Activated naive CD4-positive, alpha-beta T cell treated with anti-CD3 and anti-CD28 coated beads, Interleukin-2, amount 50 U/mL, for 16 hours (primary cell): ENCODE measurements around the gene PLRG1.
"Not testable (repeated sequence)": the region's sequence is repeated elsewhere in the genome, so short reads cannot be mapped to it uniquely, and the experiment has no call there.

ENCODE experiments used
- DNase-seq: peaks from one replicate; pipeline ENCODE4 v3.0.0-alpha.2; 2020

Gene PLRG1

GRCh38 chr4:154549894-154550790 lies at the start of gene PLRG1:
PLRG1 (minus strand) TSS chr4:154550400; CDS start chr4:154550308, 92 bp downstream.
- DNase-seq, result peak; percentile 97

- no peak for DNase-seq
Measured at GRCh38 chr4:154597798-154598774, 47.9 kb upstream of the PLRG1 start.

GRCh38 chr4:154597281-154597680 lies 47.1 kb upstream of the PLRG1 start:
- not testable (repeated sequence) for DNase-seq

GRCh38 chr4:154595807-154596206 lies 45.6 kb upstream of the PLRG1 start:
- no peak for DNase-seq

GRCh38 chr4:154594343-154594742 lies 44.1 kb upstream of the PLRG1 start:
- DNase-seq, result not testable (repeated sequence)

- no peak for DNase-seq
Measured at GRCh38 chr4:154593868-154594267, 43.7 kb upstream of the PLRG1 start.

GRCh38 chr4:154591890-154592289 lies 41.7 kb upstream of the PLRG1 start:
- DNase-seq, result no peak

GRCh38 chr4:154590329-154591006 lies 40.3 kb upstream of the PLRG1 start, which contains the start of gene FGA:
FGA (minus strand) TSS chr4:154590742; CDS start chr4:154590687, 55 bp downstream.
- no peak for DNase-seq

- no peak for DNase-seq
Measured at GRCh38 chr4:154589296-154590197, 39.3 kb upstream of the PLRG1 start.

- no peak for DNase-seq
Measured at GRCh38 chr4:154588198-154588597, 38.0 kb upstream of the PLRG1 start.

GRCh38 chr4:154586296-154587033 lies 36.3 kb upstream of the PLRG1 start:
- DNase-seq, result no peak

- no peak for DNase-seq
Measured at GRCh38 chr4:154585369-154586018, 35.3 kb upstream of the PLRG1 start.

- DNase-seq, result no peak
Measured at GRCh38 chr4:154584259-154584658, 34.1 kb upstream of the PLRG1 start.

GRCh38 chr4:154583677-154584076 lies 33.5 kb upstream of the PLRG1 start:
- no peak for DNase-seq

GRCh38 chr4:154583230-154583629 lies 33.0 kb upstream of the PLRG1 start:
- DNase-seq, result no peak

GRCh38 chr4:154582723-154583122 lies 32.5 kb upstream of the PLRG1 start:
- DNase-seq, result no peak

- DNase-seq, result no peak
Measured at GRCh38 chr4:154579927-154580326, 29.7 kb upstream of the PLRG1 start.

- DNase-seq, result no peak
Measured at GRCh38 chr4:154578919-154579318, 28.7 kb upstream of the PLRG1 start.

GRCh38 chr4:154577324-154577723 lies 27.1 kb upstream of the PLRG1 start:
- DNase-seq, result no peak

GRCh38 chr4:154574311-154574710 lies 24.1 kb upstream of the PLRG1 start:
- no peak for DNase-seq
